Dedifferentiated amniotic fluid mesenchymal stem cell (primary cell): ENCODE data around the gene COX7A2.

ENCODE experiments used
- DNase-seq: peaks from one replicate; pipeline ENCODE4 v3.0.0-alpha.2; 2016; ENCODE audit errors: extremely low spot score

The COX7A2 gene

GRCh38 chr6:75243333-75244062 lies at the start of gene COX7A2:
COX7A2 (minus strand) TSS chr6:75243801; CDS start chr6:75243734, 67 bp downstream.
- DNase-seq: peak; percentile 98

DNA sequence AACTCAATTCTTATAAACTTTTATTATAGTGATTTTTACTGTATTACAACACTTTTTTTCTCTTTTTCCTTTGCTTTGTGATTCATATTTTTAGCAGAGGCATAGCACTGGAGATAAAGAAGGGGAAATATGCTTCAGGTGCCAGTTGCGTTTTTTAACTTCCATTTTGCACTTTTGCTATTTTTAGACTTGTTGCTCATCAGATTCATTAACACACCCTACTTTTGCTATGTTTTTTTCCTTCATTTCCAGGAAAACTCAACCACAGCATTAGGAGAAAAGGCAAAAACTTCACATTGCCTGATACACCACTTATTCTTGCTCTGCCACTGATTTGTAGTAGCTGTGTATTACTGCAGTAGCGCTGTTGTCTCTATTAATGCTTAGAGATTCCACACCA lies 49.0 kb upstream of the COX7A2 start:
- DNase-seq: no peak

GRCh38 chr6:75291744-75292143 lies 48.1 kb upstream of the COX7A2 start:
- DNase-seq: no peak

GRCh38 chr6:75291331-75291730 lies 47.7 kb upstream of the COX7A2 start:
- no peak for DNase-seq

DNA sequence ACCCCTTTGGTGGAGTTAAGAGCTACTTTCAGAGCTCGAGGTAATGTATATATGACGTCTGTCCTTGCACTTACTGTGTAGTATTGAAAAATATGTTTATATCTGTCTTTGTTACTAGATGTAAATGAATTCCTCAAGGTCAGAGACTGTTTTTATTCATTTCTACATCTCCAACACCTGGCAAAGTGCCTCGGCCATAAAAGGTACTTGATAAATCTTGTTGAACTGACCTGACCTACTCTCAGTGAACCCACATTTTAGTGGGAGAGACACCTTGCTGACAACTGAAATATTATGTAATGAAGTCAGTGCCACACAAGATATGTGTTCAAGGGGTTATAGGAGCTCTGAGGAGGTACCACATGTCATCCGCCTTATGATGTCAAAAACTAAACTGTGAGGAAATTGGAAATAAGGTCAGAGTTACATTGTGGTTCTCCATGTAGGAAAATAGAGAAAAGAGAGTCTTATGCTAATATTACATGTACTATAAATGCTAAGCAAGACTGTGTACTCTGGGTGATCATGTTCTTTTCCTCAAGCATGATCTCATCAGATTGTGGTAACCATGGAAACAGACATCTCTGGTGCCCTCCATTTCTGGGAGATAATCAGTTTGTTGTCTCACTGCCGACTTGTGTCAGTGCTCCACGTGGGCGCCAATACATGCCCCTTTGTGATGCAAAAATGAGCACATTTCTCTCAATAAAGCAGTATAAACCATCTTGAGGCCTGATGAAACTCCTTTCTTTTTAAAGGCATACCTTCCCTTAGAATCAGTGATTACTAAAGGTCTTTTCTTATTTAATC lies 46.7 kb upstream of the COX7A2 start:
- no peak for DNase-seq

GRCh38 chr6:75288023-75288422 lies 44.4 kb upstream of the COX7A2 start:
- no peak for DNase-seq

GRCh38 chr6:75287424-75287823 lies 43.8 kb upstream of the COX7A2 start:
- no peak for DNase-seq

DNA sequence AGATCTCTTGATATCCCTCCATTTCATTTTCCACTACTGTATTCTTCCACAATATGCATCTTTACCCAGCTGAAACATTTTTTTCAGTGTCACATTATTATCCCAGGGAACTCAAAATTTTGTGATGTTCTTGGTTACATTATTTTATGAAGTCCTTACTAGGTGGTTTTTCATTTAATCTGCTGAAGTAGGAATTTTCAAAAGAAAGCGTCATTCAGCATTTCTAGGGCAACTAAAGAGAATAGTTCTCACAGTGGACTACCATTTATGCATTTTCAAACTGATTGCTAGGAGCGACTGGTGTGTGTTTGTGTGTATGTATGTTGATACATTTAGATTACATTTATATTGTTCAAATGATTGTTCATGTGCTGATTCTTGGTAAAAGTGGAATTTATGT lies 43.4 kb upstream of the COX7A2 start:
- no peak for DNase-seq

DNA sequence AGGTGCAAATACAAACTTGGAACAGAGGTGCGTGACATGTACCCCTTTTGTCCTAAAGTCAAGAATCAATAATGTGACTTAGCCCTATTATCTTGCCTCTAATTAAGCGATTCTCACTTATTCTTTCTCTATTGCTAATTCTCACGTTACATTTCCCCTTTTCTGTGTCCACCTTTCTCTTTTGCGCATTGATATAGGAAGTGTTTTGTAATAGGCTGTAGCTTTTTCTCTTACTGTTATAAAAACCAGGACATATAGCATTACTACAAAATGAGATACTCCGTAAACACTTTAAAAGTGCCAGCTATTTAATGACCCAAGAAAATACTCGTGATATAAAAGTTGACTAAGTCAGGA lies 41.7 kb upstream of the COX7A2 start:
- no peak for DNase-seq

DNA sequence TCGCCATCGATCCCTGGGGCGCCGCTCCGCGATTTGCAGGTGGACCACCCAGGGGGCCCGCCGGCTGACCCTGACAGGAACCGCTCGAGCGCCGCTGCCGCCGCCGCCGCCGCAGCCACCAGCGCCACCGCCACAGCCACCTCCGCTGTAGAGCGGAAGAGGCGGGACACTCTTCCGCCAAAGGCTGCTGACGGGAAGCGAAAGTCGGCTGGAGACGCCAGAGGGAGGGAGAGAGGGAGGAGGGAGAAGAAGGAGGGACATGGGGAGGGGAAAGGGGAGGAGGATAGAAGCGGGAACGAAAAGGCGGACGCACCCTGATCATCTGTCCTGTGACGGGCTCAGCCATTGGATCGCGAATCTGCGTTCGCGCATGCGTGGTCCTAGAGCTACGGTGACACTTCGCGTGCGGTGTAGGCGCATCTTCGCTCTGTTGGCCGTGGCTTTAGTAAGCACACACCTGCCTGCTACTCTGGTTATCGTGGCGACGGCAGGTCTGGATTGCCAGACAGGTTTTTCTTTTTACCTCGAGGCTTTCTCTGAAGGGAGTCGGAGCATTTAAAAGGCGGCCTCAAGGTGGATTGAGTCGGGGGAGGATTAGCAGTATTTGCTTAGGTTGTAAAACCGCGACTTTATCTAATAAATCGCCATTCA lies 41.2 kb upstream of the COX7A2 start, which contains the start of gene TMEM30A:
TMEM30A (minus strand) TSS at position 161 of the 651 bp plus-strand sequence; CDS start at position 7, 154 bp downstream.
- peak; percentile 99 for DNase-seq

DNA sequence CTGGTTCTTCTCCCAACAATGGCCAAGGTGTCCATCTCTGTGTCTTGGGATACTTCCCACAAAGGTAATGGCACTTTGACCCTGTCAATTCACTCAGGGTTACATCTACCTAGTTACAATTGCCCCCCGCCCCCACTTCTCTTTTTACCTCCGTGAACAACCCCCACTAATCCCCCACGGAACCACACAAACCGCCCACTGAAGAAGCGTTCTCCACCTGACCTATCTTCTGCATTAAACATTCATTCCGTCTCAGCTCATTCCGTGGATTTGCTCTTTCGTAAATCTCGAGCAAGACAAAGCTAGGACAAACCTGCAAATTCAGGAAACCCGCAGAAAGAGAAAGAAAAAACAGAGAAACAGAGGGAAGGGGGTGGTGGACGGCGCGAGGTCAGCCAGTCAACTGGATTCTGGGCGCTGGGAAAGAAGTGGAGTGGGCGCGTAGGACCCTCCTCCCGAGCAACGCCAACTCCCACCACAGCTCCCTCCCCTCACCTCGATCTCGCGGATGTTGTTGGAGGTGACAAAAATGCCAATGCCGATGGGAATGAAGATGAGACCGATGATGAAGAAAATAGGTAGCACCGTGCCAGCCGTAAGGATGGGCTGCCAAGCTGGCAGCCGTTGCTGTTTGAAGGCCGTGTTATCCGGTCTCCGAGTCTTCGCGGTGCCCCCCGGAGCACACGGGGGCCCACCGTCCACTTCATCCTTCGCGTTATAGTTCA lies 40.5 kb upstream of the COX7A2 start:
- no peak for DNase-seq

- no peak for DNase-seq
Measured at GRCh38 chr6:75282706-75283105, 39.1 kb upstream of the COX7A2 start.

GRCh38 chr6:75281653-75282052 lies 38.1 kb upstream of the COX7A2 start:
- no peak for DNase-seq

DNA sequence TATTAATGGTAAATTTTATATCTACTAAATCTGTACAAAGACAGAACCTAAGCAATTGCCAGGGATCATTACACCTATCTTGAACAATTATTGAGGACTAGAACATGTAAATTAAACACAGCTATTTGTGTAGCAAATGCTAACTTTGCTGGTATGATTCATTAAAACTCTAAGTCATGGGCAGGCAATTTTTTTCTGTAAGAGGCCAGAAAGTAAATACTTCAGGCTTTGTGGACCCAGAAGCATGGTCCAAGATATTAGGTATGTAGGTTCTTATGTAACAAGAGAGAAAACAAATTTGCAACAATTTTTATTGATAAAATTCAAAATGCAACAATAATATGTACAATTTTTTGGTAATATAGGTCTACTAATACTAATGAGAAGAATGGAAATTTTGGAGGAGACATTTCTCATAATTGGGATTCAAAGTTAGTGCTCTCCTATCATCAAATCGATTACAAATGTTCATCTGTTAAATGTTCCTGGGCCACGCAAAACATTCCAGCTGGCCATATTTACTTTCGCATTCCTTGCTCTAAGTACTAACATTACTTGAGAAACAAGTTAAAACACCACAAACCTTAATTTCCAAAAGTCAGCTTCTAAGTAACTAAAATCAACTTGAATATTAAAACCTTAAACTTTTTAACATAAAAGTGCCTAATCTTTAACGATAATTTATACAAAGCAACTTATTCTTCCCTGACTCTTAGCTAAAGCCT lies 36.7 kb upstream of the COX7A2 start:
- DNase-seq: no peak

DNA sequence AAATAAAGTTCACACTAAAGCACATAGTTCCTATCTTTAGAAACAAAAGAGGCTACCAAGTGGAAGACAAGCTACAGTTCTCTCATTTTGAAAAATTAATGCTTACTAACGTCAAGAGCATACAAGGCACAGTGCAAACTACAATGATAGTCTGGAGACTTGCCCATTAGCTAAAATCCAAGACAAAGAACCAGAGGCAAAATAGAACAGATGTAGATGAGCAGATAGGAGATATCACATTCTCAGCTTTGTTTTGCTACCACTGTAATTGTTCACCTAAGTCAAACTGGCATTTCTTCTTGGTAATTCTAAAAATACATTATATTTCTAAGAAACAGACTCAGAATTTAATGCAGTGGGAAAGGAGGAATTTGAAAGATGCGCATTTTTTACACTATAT lies 35.8 kb upstream of the COX7A2 start:
- no peak for DNase-seq

DNA sequence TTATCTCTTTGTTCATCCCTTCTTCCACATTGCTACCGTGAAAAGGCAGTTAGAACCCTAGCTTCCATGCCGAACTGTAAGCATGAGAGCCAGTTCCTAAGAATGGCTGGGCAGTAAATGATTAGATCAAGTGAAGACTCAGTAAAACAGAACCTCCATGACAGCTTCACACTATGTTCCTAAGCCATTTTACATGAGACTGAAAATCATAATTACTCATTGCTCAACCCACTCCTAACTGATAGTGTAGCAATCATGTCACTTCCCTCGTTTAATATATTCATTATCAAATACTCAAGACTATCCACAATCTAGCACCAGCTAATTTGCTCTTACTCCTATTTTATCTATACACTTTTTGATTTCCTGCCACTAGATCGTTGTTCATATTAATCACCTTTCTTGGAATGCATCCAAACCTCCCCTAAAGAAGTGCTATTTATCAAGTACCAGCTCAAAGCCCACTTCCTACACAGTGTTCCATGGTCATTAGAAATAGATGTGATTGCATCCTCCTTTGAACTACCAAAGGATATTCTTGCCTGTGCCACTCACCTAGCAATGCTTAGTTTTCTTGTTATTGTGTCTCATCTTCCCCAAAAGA lies 35.0 kb upstream of the COX7A2 start:
- no peak for DNase-seq

- DNase-seq: peak; percentile 41
Measured at GRCh38 chr6:75275067-75275466, 31.5 kb upstream of the COX7A2 start.

- no peak for DNase-seq
Measured at GRCh38 chr6:75273009-75273408, 29.4 kb upstream of the COX7A2 start.

DNA sequence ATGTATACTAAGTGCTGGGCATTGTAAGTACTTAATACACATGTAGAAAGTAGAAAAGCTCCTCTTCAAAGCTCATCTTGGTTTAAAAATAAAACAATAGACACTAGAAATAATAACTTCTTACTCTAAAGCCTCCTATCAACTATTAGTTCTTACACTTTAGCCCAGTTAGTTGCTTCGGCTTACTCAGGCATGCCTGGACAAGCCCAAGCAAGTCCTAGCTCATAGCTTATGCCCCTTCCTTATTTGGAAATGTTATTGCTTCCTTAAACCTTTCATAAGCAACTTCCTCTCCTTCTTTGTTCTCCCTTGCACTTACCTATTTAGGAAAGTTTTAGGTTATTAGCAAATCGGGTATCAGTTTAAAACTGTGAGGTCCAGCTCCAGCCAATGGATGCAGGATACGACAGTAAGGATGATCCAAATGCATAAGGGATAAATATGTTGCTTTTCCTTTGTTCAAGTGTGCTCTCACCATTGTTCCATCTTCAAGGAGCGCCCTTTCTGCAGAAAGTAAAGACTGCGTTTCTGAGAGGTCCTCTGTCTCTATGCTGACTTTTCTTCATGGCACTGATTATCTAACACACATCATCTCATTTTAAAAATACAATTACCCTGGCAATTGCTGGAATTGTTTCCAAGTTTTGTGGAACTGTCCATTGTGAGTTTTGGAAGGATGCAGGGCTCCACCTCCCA lies 28.7 kb upstream of the COX7A2 start:
- no peak for DNase-seq

DNA sequence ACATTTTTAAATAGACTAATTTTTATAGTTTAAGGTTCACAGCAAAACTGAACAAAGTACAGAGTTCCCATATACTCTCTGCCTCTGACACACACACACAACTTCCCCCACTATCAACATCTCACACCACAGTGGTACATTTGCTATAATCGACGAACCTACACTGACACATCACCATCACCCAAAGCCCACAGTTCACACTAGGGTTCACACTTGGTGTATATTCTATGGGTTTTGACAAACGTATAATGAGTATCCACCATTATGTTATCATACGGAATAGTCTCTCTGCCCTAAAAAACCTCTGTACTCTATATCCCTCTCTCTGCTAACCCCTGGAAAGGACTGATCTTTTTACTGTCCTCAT lies 25.4 kb upstream of the COX7A2 start:
- DNase-seq: no peak
